HEK293 (cell line): Measurements from ENCODE around the gene TTC9.
"Not testable (repeated sequence)": the region's sequence is repeated elsewhere in the genome, so short reads cannot be mapped to it uniquely, and the experiment has no call there.

Source experiments
- CTCF ChIA-PET: fragments of 350-600 bp; formaldehyde crosslinking; extraction: SDS; loops from one replicate; lab custom pipeline; 2021; ENCODE audit warnings: antibody characterized with exemption; lab: Yijun Ruan, JAX
- POLR2A ChIA-PET: fragments of 300-600 bp; formaldehyde crosslinking; extraction: SDS; loops from one replicate; lab custom pipeline; 2020; ENCODE audit warnings: antibody characterized with exemption, inconsistent platforms; lab: Yijun Ruan, JAX
- H3K27ac ChIP-seq: fragments of 200-500 bp; sonication (Bioruptor generic); 2 replicates; pipeline ENCODE4 v1.5.1; 2014; ENCODE audit warnings: low read depth, low read length, control low read depth, inconsistent platforms; ENCODE audit errors: extremely low read depth
- H3K36me3 ChIP-seq, 2 experiments: fragments of 200-500 bp in 1 of 2; sonication (Bioruptor generic) in 1 of 2; 1 replicate in 1 of 2; 2 replicates in 1 of 2; pipeline ENCODE4 v1.5.1; 2014 to 2017; ENCODE audit warnings: inconsistent platforms in 2 of 2, low read length in 2 of 2; ENCODE audit not compliant: control insufficient read depth in 2 of 2, insufficient read depth in 1 of 2
- H3K4me1 ChIP-seq: fragments of 200-500 bp; sonication (Bioruptor generic); 2 replicates; pipeline ENCODE4 v1.5.1; 2014; ENCODE audit warnings: mild to moderate bottlenecking, low read length, inconsistent platforms; ENCODE audit not compliant: control insufficient read depth, insufficient read depth
- H3K4me3 ChIP-seq: 2 replicates; pipeline ENCODE4 v1.5.1; 2011; ENCODE audit warnings: low read depth, mild to moderate bottlenecking, control low read depth, low read length, moderate library complexity
- H3K9me3 ChIP-seq: fragments of 200-500 bp; sonication (Bioruptor generic); 2 replicates; pipeline ENCODE4 v1.5.1; 2014; ENCODE audit warnings: low read depth, low read length, inconsistent platforms; ENCODE audit not compliant: control insufficient read depth, insufficient read depth
- ATF2 ChIP-seq: fragments of 450-650 bp; formaldehyde crosslinking; IDR thresholded peaks from 2 replicates; pipeline ENCODE4 v1.5.1; 2016; ENCODE audit warnings: missing biosample characterization, missing genetic modification characterization, low read depth
- GLI4 ChIP-seq: fragments of 450-650 bp; formaldehyde crosslinking; IDR thresholded peaks from 2 replicates; pipeline ENCODE4 v1.5.1; 2016; ENCODE audit warnings: missing biosample characterization, missing genetic modification characterization
- HOXC10 ChIP-seq: sonication (generic); formaldehyde crosslinking; IDR thresholded peaks from 2 replicates; pipeline ENCODE4 v1.8.1; 2023; ENCODE audit warnings: mild to moderate bottlenecking, missing genetic modification reagents
- PBX3 ChIP-seq: sonication (generic); formaldehyde crosslinking; IDR thresholded peaks from 2 replicates; pipeline ENCODE4 v1.8.1; 2022; ENCODE audit warnings: mild to moderate bottlenecking, moderate library complexity, missing genetic modification reagents
- PRDM2 ChIP-seq: fragments of 450-650 bp; formaldehyde crosslinking; IDR thresholded peaks from 2 replicates; pipeline ENCODE4 v1.5.1; 2016; ENCODE audit warnings: missing biosample characterization, missing genetic modification characterization, borderline replicate concordance
- ZBTB17 ChIP-seq: fragments of 450-650 bp; formaldehyde crosslinking; IDR thresholded peaks from 2 replicates; pipeline ENCODE4 v1.5.1; 2016; ENCODE audit warnings: missing biosample characterization, missing genetic modification characterization
- ZIC2 ChIP-seq: fragments of 450-650 bp; formaldehyde crosslinking; IDR thresholded peaks from 2 replicates; pipeline ENCODE4 v1.5.1; 2016; ENCODE audit warnings: missing biosample characterization, missing genetic modification characterization
- ZNF10 ChIP-seq: fragments of 450-650 bp; formaldehyde crosslinking; IDR thresholded peaks from 2 replicates; pipeline ENCODE4 v1.5.1; 2017; ENCODE audit warnings: missing biosample characterization, missing genetic modification characterization
- ZNF148 ChIP-seq: fragments of 450-650 bp; formaldehyde crosslinking; IDR thresholded peaks from 2 replicates; pipeline ENCODE4 v1.5.0; 2017; ENCODE audit warnings: missing biosample characterization, missing genetic modification characterization, borderline replicate concordance
- ZNF16 ChIP-seq: fragments of 450-650 bp; formaldehyde crosslinking; IDR thresholded peaks from 2 replicates; pipeline ENCODE4 v1.5.1; 2016; ENCODE audit warnings: low read depth, missing biosample characterization, missing genetic modification characterization
- ZNF202 ChIP-seq: fragments of 450-650 bp; formaldehyde crosslinking; IDR thresholded peaks from 2 replicates; pipeline ENCODE4 v1.5.1; 2016; ENCODE audit warnings: missing biosample characterization, missing genetic modification characterization, borderline replicate concordance
- ZNF280D ChIP-seq: fragments of 450-650 bp; formaldehyde crosslinking; IDR thresholded peaks from 2 replicates; pipeline ENCODE4 v1.5.1; 2016; ENCODE audit warnings: missing biosample characterization, missing genetic modification characterization
- ZNF548 ChIP-seq: fragments of 450-650 bp; formaldehyde crosslinking; IDR thresholded peaks from 2 replicates; pipeline ENCODE4 v1.5.1; 2016; ENCODE audit warnings: missing biosample characterization, missing genetic modification characterization
- ZNF596 ChIP-seq: fragments of 450-650 bp; IDR thresholded peaks from 2 replicates; pipeline ENCODE4 v1.5.0; 2018; ENCODE audit warnings: missing biosample characterization, mild to moderate bottlenecking, missing genetic modification characterization, moderate library complexity

TTC9 gene

GRCh38 chr14:70702161-70702560, 60.4 kb downstream of the TTC9 start:
- no peak for TF ChIP-seq ZNF202 (tag by site-specific recombination)
- no peak for TF ChIP-seq ATF2
- no peak for TF ChIP-seq ZNF596 (tag by site-specific recombination)
- no peak for TF ChIP-seq ZNF148
- TF ChIP-seq ZNF10 (tag by site-specific recombination) = no peak
- no peak for TF ChIP-seq ZNF548 (tag by site-specific recombination)
- no peak for TF ChIP-seq ZNF280D (tag by site-specific recombination)
- TF ChIP-seq GLI4 (tag by site-specific recombination) = no peak
- TF ChIP-seq ZNF16 (tag by site-specific recombination) = no peak
- TF ChIP-seq PRDM2 = no peak
- TF ChIP-seq HOXC10 = no peak
- no peak for TF ChIP-seq ZBTB17 (tag by site-specific recombination)
- TF ChIP-seq ZIC2 (tag by site-specific recombination) = no peak
- no peak for TF ChIP-seq PBX3 (CRISPR knock-in tag)
- TF ChIP-seq, all 188 proteins: peak for 0
- H3K27ac ChIP-seq = no peak overlapping the region
- POLR2A ChIA-PET = no interaction called here
- H3K36me3 ChIP-seq = no peaks in the 10 kb centered on the region
- H3K9me3 ChIP-seq = no peaks in the 10 kb centered on the region
- no peaks in the 10 kb centered on the region for H3K4me1 ChIP-seq
- H3K4me3 ChIP-seq = no peak overlapping the region
- CTCF ChIA-PET = interaction anchor here (0.6 to 1.7 kb wide), 2 partner anchors 12 to 1204 kb away, joined by 3 to 4 read pairs; no protein-coding TSS in a partner anchor

DNA sequence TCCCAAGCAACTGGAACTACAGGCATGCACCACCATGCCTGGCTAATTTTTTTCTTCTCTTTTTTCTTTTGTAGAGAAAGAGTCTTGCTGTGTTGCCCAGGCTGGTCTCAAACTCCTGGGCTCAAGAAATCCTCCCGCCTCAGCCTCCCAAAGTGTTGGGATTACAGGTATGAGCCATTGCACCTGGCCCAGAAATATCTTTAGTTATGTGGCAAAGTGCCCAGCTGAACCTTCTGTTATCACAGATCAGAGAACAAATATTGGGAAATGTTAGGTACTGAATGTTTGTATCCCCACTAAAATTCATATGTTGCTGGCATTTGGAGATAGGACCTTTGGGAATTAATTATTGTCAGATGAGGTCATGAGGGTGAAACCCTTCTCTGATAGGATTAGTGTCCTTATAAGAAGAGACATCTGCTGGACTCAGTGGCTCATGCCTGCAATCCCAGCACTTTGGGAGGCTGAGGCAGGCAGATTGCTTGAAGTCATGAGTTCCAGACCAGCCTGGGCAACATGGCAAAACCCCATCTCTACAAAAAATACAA, 62.0 kb downstream of the TTC9 start:
- POLR2A ChIA-PET, H3K4me3 ChIP-seq, CTCF ChIA-PET, H3K36me3 ChIP-seq, H3K9me3 ChIP-seq, H3K4me1 ChIP-seq, H3K27ac ChIP-seq: not testable (repeated sequence)
